ENCODE results near the gene SERTAD2. TPM values are rescaled to one million over a fixed set of nuclear protein-coding genes. Genes with fewer than 3 reads are reported as not detected.

SERTAD2 gene
- total and polyA plus RNA-seq, 2 donors (not counting 3 experiments of a cell fraction or from before 2014, with no cell fraction given), result 5.5 to 11.2 TPM

DNA sequence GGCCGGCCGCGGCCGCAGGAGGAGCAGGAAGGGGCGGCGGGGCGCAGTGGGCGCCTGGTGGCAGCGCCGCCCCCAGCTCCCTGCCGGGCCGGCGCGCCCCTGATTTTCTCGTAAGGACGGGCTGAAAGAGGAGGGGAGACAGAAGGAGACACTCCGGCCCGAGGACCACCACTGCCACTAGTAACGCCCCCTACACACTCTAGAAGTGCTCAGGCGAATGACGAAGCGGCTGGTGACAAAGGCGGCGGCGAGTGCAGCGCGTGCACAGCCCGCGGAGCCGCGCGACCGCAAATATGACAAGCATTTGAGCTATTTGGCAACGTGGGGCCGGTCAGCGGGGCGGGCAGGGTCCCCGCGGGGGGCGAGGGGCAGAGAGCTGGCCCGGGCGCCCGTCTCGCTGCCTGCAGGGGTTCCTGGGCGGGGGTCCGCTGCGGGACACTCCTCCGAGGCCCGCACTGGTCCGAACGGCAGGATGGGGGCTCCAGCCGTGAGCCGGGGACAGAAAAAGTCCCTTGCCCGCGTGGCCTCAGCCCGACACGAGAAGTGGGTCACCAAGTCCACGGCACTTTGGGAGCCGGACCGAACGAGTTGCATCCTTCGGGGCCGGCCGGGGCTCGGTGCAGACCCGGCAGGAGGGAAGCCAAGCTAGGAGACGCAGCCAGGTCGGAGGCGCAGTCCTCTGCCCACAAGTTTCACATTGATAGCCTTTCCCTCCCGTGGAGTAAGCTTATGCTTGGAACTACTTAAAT lies 524 bp upstream of the SERTAD2 start:
- H3K79me2 ChIP-seq (ENCODE audit: control insufficient read depth, insufficient read depth, low read length), result peaks cover 39% of the 10 kb centered on the region
- TF ChIP-seq EZH2 (IDR thresholded peaks at IDR 0.05; ENCODE audit: borderline replicate concordance, low read depth, low read length, severe bottlenecking), result no peak
- peak; percentile 94 for TF ChIP-seq POLR2AphosphoS5 (IDR thresholded peaks at IDR 0.05; ENCODE audit: insufficient read depth, low read depth, low read length)
- no peak for TF ChIP-seq MYC (IDR thresholded peaks at IDR 0.05; ENCODE audit: low read depth, low read length)
- peak in 1 of 2 donors; percentile 3 for TF ChIP-seq CTCF (IDR thresholded peaks at IDR 0.05; ENCODE audit: extremely low read depth in 1 of 2, insufficient read depth in 1 of 2, low read depth in 1 of 2, low read length in 2 of 2)
- TF ChIP-seq POLR2A (IDR thresholded peaks at IDR 0.05; ENCODE audit: low read depth, low read length), result peak; percentile 85
- H3K9ac ChIP-seq (replicated peaks; ENCODE audit: extremely low read depth, insufficient read depth, low read length), result peak overlapping the region; percentile 89
- ChIA-PET CTCF (interaction anchor here (0.5 to 6.4 kb wide), 36 partner anchors 8 to 326 kb away, joined by 3 to 86 read pairs (median 5); partner anchors contain the start of gene AFTPH), POLR2A (interaction anchor here (0.8 to 5.5 kb wide), 20 partner anchors 10 to 573 kb away, joined by 3 to 62 read pairs (median 6); partner anchors contain the start of genes ACTR2 and AFTPH)
- peak overlapping the region; percentile 92 for H3K4me2 ChIP-seq (ENCODE audit: insufficient read depth, low read length)
- peak overlapping the region; percentile 58 to 89 (median 82) for H3K4me3 ChIP-seq (replicated peaks in 1 of 3; ENCODE audit: insufficient read depth in 1 of 3, low read depth in 1 of 3, low read length in 3 of 3)
- no peaks in the 10 kb centered on the region for H3K9me3 ChIP-seq (replicated peaks; ENCODE audit: control insufficient read depth, insufficient read depth, low read length)
- H3K9me1 ChIP-seq (replicated peaks; ENCODE audit: control insufficient read depth, extremely low read depth, insufficient read depth, low read length), result no peaks in the 10 kb centered on the region
- dilution Hi-C loops (cut with MboI; ENCODE audit: extremely low pct_ligation_motif_present, low sequenced_read_pairs) (no loop called here), intact Hi-C loops (cut with micrococcal nuclease) (loop anchor here (1.0 to 2.0 kb wide), 3 partner anchors 44 to 177 kb away; no protein-coding TSS in a partner anchor)
- FAIRE-seq, result peak; percentile 73
- no peaks in the 10 kb centered on the region for H3K27me3 ChIP-seq (ENCODE audit: control insufficient read depth in 2 of 2, insufficient read depth in 2 of 2, low read length in 2 of 2)
- peak overlapping the region; percentile 91 for H3K27ac ChIP-seq (ENCODE audit: insufficient read depth, low read depth, low read length)
- H3K36me3 ChIP-seq (ENCODE audit: control insufficient read depth in 2 of 2, extremely low read depth in 1 of 2, insufficient read depth in 2 of 2, low read length in 2 of 2), result no peaks in the 10 kb centered on the region
- peak; percentile 77 for DNase-seq (ENCODE audit: low read depth, low spot score)
- peak overlapping the region; percentile 58 for H2AFZ ChIP-seq (ENCODE audit: low read depth, low read length)
- no peaks in the 10 kb centered on the region for H4K20me1 ChIP-seq (replicated peaks; ENCODE audit: control insufficient read depth, extremely low read depth, insufficient read depth, low read length)
- TSS peak; percentile 51 for BruUV-seq (replicated peaks)
- peaks cover 21% of the 10 kb centered on the region for H3K4me1 ChIP-seq (ENCODE audit: control insufficient read depth, extremely low read depth, insufficient read depth, low read length)

Data from endothelial cell of umbilical vein (primary cell).